ENCODE data around the gene LRP8. TPM values are rescaled to one million over a fixed set of nuclear protein-coding genes. Genes with fewer than 3 reads are reported as not detected.

Gene LRP8
- total RNA-seq, 1 experiment from 2014 or later: 69.5 TPM

GRCh38 chr1:53295295-53295694, 32.6 kb downstream of the LRP8 start:
- CTCF ChIA-PET: interaction anchor here (1.6 kb wide), 1 partner anchor 17 kb away, joined by 5 read pairs; no protein-coding TSS in a partner anchor
- Mint-ChIP-seq H3K36me3 (no peaks in the 10 kb centered on the region), H3K4me1 (peaks cover 19% of the 10 kb centered on the region), H3K4me3 (no peak overlapping the region), H3K27ac (no peak overlapping the region), H3K9me3 (no peaks in the 10 kb centered on the region), H3K27me3 (ENCODE audit: low read depth) (no peaks in the 10 kb centered on the region)
- ATAC-seq (no peak), DNase-seq (ENCODE audit: low spot score) (no peak)
- TF ChIP-seq ATF1 (CRISPR knock-in tag; IDR thresholded peaks at IDR 0.05) (no peak), EMX1 (CRISPR knock-in tag; IDR thresholded peaks at IDR 0.05) (no peak), ELF4 (CRISPR knock-in tag; IDR thresholded peaks at IDR 0.05; ENCODE audit: low read depth) (no peak), GABPB1 (CRISPR knock-in tag; IDR thresholded peaks at IDR 0.05) (no peak), RORB (CRISPR knock-in tag; IDR thresholded peaks at IDR 0.05) (no peak), ZNF416 (CRISPR knock-in tag; IDR thresholded peaks at IDR 0.05) (no peak), MXD4 (CRISPR knock-in tag; IDR thresholded peaks at IDR 0.05; ENCODE audit: borderline replicate concordance) (no peak), ZNF121 (CRISPR knock-in tag; IDR thresholded peaks at IDR 0.05) (no peak), FOXP1 (CRISPR knock-in tag; IDR thresholded peaks at IDR 0.05; ENCODE audit: borderline replicate concordance) (no peak), TP53 (CRISPR knock-in tag; IDR thresholded peaks at IDR 0.05) (no peak), USF1 (CRISPR knock-in tag; IDR thresholded peaks at IDR 0.05) (no peak), GRHL2 (CRISPR knock-in tag; IDR thresholded peaks at IDR 0.05; ENCODE audit: insufficient replicate concordance, severe bottlenecking) (no peak), ATF2 (CRISPR knock-in tag; IDR thresholded peaks at IDR 0.05; ENCODE audit: borderline replicate concordance, low read depth) (no peak), FOXK1 (CRISPR knock-in tag; IDR thresholded peaks at IDR 0.05) (no peak)
- POLR2A ChIA-PET: interaction anchor here (1.1 kb wide), 1 partner anchor 32 kb away, joined by 3 read pairs; no protein-coding TSS in a partner anchor

GRCh38 chr1:53294567-53294966, 33.3 kb downstream of the LRP8 start:
- ChIA-PET POLR2A (interaction anchor here (1.1 kb wide), 1 partner anchor 32 kb away, joined by 3 read pairs; no protein-coding TSS in a partner anchor), CTCF (no interaction called here)
- H3K27ac Mint-ChIP-seq: no peak overlapping the region
- DNase-seq (ENCODE audit: low spot score) (no peak), ATAC-seq (no peak)
- no peak overlapping the region for H3K4me3 Mint-ChIP-seq
- TF ChIP-seq SMAD3 (CRISPR knock-in tag; IDR thresholded peaks at IDR 0.05; ENCODE audit: borderline replicate concordance): no peak
- TF ChIP-seq GABPB1 (CRISPR knock-in tag; IDR thresholded peaks at IDR 0.05): no peak
- no peak for TF ChIP-seq ZMAT4 (CRISPR knock-in tag; IDR thresholded peaks at IDR 0.05)
- TF ChIP-seq ATF6 (CRISPR knock-in tag; IDR thresholded peaks at IDR 0.05): no peak
- no peak for TF ChIP-seq ELF4 (CRISPR knock-in tag; IDR thresholded peaks at IDR 0.05; ENCODE audit: low read depth)
- TF ChIP-seq FOXP1 (CRISPR knock-in tag; IDR thresholded peaks at IDR 0.05; ENCODE audit: borderline replicate concordance): no peak
- H3K27me3 Mint-ChIP-seq (ENCODE audit: low read depth): no peaks in the 10 kb centered on the region
- peaks cover 19% of the 10 kb centered on the region for H3K4me1 Mint-ChIP-seq
- peaks cover 5% of the 10 kb centered on the region; the same call in 1 of the 2 replicates for H3K36me3 Mint-ChIP-seq
- no peaks in the 10 kb centered on the region for H3K9me3 Mint-ChIP-seq

- H3K27me3 Mint-ChIP-seq (ENCODE audit: low read depth): no peaks in the 10 kb centered on the region
- ChIA-PET CTCF (no interaction called here), POLR2A (no interaction called here)
- H3K4me1 Mint-ChIP-seq: peaks cover 18% of the 10 kb centered on the region
- H3K9me3 Mint-ChIP-seq: no peaks in the 10 kb centered on the region
- H3K36me3 Mint-ChIP-seq: peaks cover 10% of the 10 kb centered on the region; the same call in 1 of the 2 replicates
- ATAC-seq (no peak), DNase-seq (ENCODE audit: low spot score) (no peak)
- H3K27ac Mint-ChIP-seq: no peak overlapping the region
- H3K4me3 Mint-ChIP-seq: no peak overlapping the region
- no peak for TF ChIP-seq IRF1 (CRISPR knock-in tag; IDR thresholded peaks at IDR 0.05)
- TF ChIP-seq PREB (CRISPR knock-in tag; IDR thresholded peaks at IDR 0.05; ENCODE audit: borderline replicate concordance): no peak
- no peak for TF ChIP-seq RORB (CRISPR knock-in tag; IDR thresholded peaks at IDR 0.05)
- TF ChIP-seq RELA (CRISPR knock-in tag; IDR thresholded peaks at IDR 0.05; ENCODE audit: borderline replicate concordance): no peak
- TF ChIP-seq ZNF532 (CRISPR knock-in tag; IDR thresholded peaks at IDR 0.05; ENCODE audit: borderline replicate concordance): no peak
- TF ChIP-seq GABPB1 (CRISPR knock-in tag; IDR thresholded peaks at IDR 0.05): no peak
- no peak for TF ChIP-seq FOXJ3 (CRISPR knock-in tag; IDR thresholded peaks at IDR 0.05; ENCODE audit: borderline replicate concordance)
Observed at GRCh38 chr1:53294061-53294460, 33.8 kb downstream of the LRP8 start.
